Right lobe of liver (tissue), 6 donors: Measurements from ENCODE around the gene CRYGC. TPM values are rescaled to one million over a fixed set of nuclear protein-coding genes. Genes with fewer than 3 reads are reported as not detected.
A peak's percentile ranks its signal among the peaks of the same experiment; 100 is the strongest.

Experiments used
- ATAC-seq, 4 donors: fragments of 200-7000 bp; cut with Tn5 transposase; one replicate each; pipeline ENCODE4 v1.9.1; 2020; ENCODE audit warnings: mild to moderate bottlenecking in 4 of 4, moderate library complexity in 4 of 4
- DNase-seq, 3 donors: peaks; one replicate each; pipeline ENCODE4 v3.0.0-alpha.2; 2020
- H3K27ac ChIP-seq, 3 donors: fragments of 200-600 bp; one replicate each; pipeline ENCODE4 v1.8.0; 2022
- H3K27me3 ChIP-seq, 2 donors: fragments of 200-600 bp; one replicate each; pipeline ENCODE4 v1.8.0; 2022
- H3K36me3 ChIP-seq, 4 donors: fragments of 200-600 bp; sonication (generic) in 1 of 4; one replicate each; pipeline versions ENCODE4 v1.5.1 to v1.8.0; 2017 to 2022; ENCODE audit warnings: control low read depth in 1 of 4
- H3K4me1 ChIP-seq, 4 donors: fragments of 200-600 bp; sonication (generic) in 1 of 4; one replicate each; pipeline versions ENCODE4 v1.5.1 to v1.8.0; 2017 to 2022; ENCODE audit warnings: control low read depth in 1 of 4
- H3K4me3 ChIP-seq, 3 donors: fragments of 200-600 bp; one replicate each; pipeline ENCODE4 v1.8.0; 2022
- H3K9me3 ChIP-seq, 4 donors: fragments of 200-600 bp; sonication (generic) in 1 of 4; one replicate each; pipeline versions ENCODE4 v1.5.1 to v1.8.0; 2017 to 2022; ENCODE audit warnings: control low read depth in 1 of 4
- POLR2A ChIP-seq: fragments of 450-650 bp; IDR thresholded peaks from one replicate; pipeline ENCODE4 v1.6.1; 2017; ENCODE audit warnings: antibody characterized with exemption, mild to moderate bottlenecking
- WGBS: methylation state at CpG from one replicate; pipeline ENCODE4 v1.1.6; 2018; ENCODE audit warnings: low coverage, low lambda C conversion rate; ENCODE audit not compliant: insufficient coverage; ENCODE audit errors: missing lambda C conversion rate; 5-methylcytosine and 5-hydroxymethylcytosine counted together
- intact Hi-C, 2 donors: fragments of 100-400 bp; cut with DNase I; formaldehyde crosslinking; loops; one replicate each; pipeline versions ENCODE4 v1.11.2 to v1.14.1; 2022
- total RNA-seq, 6 experiments: library from RNA; depleted of rRNA in 2 of 6; stranded (reverse); fragments of >200 nt in 2 of 6; fragmentation: NEBNext Ultra II Directional in 3 of 6; extraction: Animal tissue kit (Norgen Biotek cat#: 25700) in 3 of 6; gene quantifications; one replicate each; pipeline versions ENCODE4 v1.1.0 to v1.2.4, GENCODE V29; 2016 to 2023
- TF ChIP-seq, protein P1 (sequence below), 4 donors: fragments of 200-600 bp in 3 of 4; fragments of 450-650 bp in 1 of 4; IDR thresholded peaks; one replicate each; pipeline versions ENCODE4 v1.5.1 to v1.8.0; 2016 to 2022; ENCODE audit warnings: antibody characterized with exemption in 4 of 4, mild to moderate bottlenecking in 2 of 4
- donor health status: DM: no; HTN: yes; CAD: no.
- donor health status: DM: no; HTN: no; CAD: no.
- donor health status: DM: no; HTN: no; CAD: no.
- donor health status: DM: no; HTN: yes; CAD: no.
- donor health status: DM: no; HTN: yes; CAD: no.

The CRYGC gene
- total RNA-seq, 6 experiments from 2014 or later = not detected

DNA sequence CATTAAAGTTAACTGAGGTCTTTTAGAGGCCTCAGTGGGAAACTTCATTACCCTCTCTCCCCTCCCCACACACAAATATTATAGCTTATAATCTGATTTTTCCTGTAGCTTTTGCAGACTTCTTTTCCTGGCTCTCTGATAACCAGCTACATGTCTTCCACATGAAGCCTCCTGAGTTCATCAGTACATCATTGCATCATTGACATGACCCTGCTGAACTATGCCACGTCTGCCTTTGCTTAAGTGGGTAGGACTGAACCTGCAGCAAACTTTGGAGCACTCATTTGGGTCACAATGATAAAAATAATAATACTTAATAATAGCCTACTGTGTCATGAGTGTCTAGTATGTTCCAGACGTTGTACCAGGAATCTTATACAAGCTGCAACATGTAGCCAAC is 26.8 kb upstream of the CRYGC start:
- WGBS = 37% methylated on average over 2 of the region's 2 CpGs
- no peaks in the 10 kb centered on the region for H3K36me3 ChIP-seq
- no peak for DNase-seq
- no peaks in the 10 kb centered on the region for H3K4me1 ChIP-seq
- no peak for TF ChIP-seq POLR2A
- TF ChIP-seq, protein P1, sequence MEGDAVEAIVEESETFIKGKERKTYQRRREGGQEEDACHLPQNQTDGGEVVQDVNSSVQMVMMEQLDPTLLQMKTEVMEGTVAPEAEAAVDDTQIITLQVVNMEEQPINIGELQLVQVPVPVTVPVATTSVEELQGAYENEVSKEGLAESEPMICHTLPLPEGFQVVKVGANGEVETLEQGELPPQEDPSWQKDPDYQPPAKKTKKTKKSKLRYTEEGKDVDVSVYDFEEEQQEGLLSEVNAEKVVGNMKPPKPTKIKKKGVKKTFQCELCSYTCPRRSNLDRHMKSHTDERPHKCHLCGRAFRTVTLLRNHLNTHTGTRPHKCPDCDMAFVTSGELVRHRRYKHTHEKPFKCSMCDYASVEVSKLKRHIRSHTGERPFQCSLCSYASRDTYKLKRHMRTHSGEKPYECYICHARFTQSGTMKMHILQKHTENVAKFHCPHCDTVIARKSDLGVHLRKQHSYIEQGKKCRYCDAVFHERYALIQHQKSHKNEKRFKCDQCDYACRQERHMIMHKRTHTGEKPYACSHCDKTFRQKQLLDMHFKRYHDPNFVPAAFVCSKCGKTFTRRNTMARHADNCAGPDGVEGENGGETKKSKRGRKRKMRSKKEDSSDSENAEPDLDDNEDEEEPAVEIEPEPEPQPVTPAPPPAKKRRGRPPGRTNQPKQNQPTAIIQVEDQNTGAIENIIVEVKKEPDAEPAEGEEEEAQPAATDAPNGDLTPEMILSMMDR (IDR thresholded peaks at IDR 0.05) = no peak
- no peak overlapping the region for H3K27ac ChIP-seq
- no peak overlapping the region for H3K4me3 ChIP-seq
- ATAC-seq = peak in 3 of 4 donors; percentile 39 to 89 (median 52)
- intact Hi-C loops = no loop called here
- no peaks in the 10 kb centered on the region for H3K27me3 ChIP-seq
- no peaks in the 10 kb centered on the region for H3K9me3 ChIP-seq

- ATAC-seq = no peak
- Histone ChIP-seq H3K36me3 (no peaks in the 10 kb centered on the region), H3K4me3 (no peak overlapping the region), H3K4me1 (no peaks in the 10 kb centered on the region), H3K9me3 (no peaks in the 10 kb centered on the region), H3K27ac (no peak overlapping the region), H3K27me3 (no peaks in the 10 kb centered on the region)
- intact Hi-C loops = no loop called here
- no peak for DNase-seq
- TF ChIP-seq POLR2A = no peak
- TF ChIP-seq, protein P1 (IDR thresholded peaks at IDR 0.05) = no peak
Observed at GRCh38 chr2:208153156-208153555, 23.5 kb upstream of the CRYGC start.

DNA sequence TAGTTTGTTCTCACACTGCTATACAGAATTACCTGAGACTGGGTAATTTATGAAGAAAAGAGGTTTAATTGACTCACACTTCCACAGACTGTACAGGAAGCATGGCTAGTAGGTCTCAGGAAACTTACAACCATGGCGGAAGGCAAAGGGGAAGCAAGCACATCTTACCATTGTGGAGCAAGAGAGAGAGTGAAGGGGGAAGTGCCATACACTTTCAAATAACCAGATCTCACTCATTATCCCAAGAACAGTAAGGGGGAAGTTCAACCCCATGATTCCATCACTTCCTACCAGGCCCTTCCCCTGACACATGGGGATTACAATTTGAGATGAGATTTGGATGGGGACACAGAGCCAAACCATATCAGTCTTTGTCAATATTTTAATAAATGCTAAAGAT is 21.3 kb upstream of the CRYGC start:
- H3K27me3 ChIP-seq = no peaks in the 10 kb centered on the region
- 90% methylated on average over 1 of the region's 1 CpG for WGBS
- no peaks in the 10 kb centered on the region for H3K9me3 ChIP-seq
- no peaks in the 10 kb centered on the region for H3K36me3 ChIP-seq
- H3K4me1 ChIP-seq = no peaks in the 10 kb centered on the region
- TF ChIP-seq, protein P1 (IDR thresholded peaks at IDR 0.05) = no peak
- TF ChIP-seq POLR2A = no peak
- no peak overlapping the region for H3K4me3 ChIP-seq
- DNase-seq = no peak
- ATAC-seq = no peak
- intact Hi-C loops = no loop called here
- no peak overlapping the region for H3K27ac ChIP-seq

DNA sequence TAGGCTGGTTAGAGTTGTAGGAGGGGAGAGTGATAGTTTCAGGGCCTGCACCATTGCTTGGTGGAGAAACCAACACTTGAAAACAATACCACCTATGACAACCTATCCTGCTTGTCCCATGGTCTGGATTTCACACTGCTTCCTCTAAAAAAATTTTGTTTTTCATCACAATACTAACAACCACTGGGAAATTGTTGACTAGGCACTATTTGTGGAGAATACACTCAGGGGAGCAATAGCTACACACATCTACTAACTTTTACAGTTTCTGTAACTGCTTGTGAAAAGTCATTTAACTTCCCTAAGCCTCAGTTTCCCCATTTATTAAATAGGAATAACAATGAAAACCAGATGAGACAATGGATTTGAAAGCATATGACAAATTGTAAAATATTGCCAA is 20.5 kb upstream of the CRYGC start:
- DNase-seq (no peak), ATAC-seq (no peak)
- H3K27me3 ChIP-seq = no peaks in the 10 kb centered on the region
- intact Hi-C loops = no loop called here
- TF ChIP-seq POLR2A = no peak
- TF ChIP-seq, protein P1 (IDR thresholded peaks at IDR 0.05) = no peak
- H3K9me3 ChIP-seq = no peaks in the 10 kb centered on the region
- H3K36me3 ChIP-seq = no peaks in the 10 kb centered on the region
- no peak overlapping the region for H3K4me3 ChIP-seq
- no peak overlapping the region for H3K27ac ChIP-seq
- H3K4me1 ChIP-seq = no peaks in the 10 kb centered on the region

GRCh38 chr2:208148803-208149202 is 19.2 kb upstream of the CRYGC start:
- Histone ChIP-seq H3K4me3 (no peak overlapping the region), H3K9me3 (no peaks in the 10 kb centered on the region), H3K4me1 (no peaks in the 10 kb centered on the region), H3K36me3 (no peaks in the 10 kb centered on the region), H3K27me3 (no peaks in the 10 kb centered on the region), H3K27ac (no peak overlapping the region)
- 75% methylated on average over 2 of the region's 2 CpGs for WGBS
- DNase-seq (no peak), ATAC-seq (no peak)
- intact Hi-C loops = no loop called here
- TF ChIP-seq POLR2A = no peak
- TF ChIP-seq, protein P1 (IDR thresholded peaks at IDR 0.05) = peak in 3 of 4 donors; percentile 13 to 28 (median 18)
